Activated CD4-positive, alpha-beta T cell treated with anti-CD3 and anti-CD28 coated beads for 1 hour (primary cell): Measurements from ENCODE around the gene TPPP.
A peak's percentile ranks its signal among the peaks of the same experiment; 100 is the strongest.
"Not testable (repeated sequence)": the region's sequence is repeated elsewhere in the genome, so short reads cannot be mapped to it uniquely, and the experiment has no call there.

Experiments
- DNase-seq: peaks from one replicate; pipeline ENCODE4 v3.0.0-alpha.2; 2020

The TPPP gene

GRCh38 chr5:693271-694041 is at the start of gene TPPP:
TSS of gene TPPP (minus strand) at chr5:693352. CDS start at chr5:678060, 15,292 bp downstream.
- DNase-seq, result peak; percentile 69

- DNase-seq, result not testable (repeated sequence)
These were observed 49.1 kb upstream of the TPPP start for GRCh38 chr5:742276-742675.

- DNase-seq, result not testable (repeated sequence)
These were observed 41.0 kb upstream of the TPPP start for GRCh38 chr5:734145-734544.

- DNase-seq, result not testable (repeated sequence)
These were observed 39.8 kb upstream of the TPPP start for GRCh38 chr5:732754-733454.

GRCh38 chr5:729225-729624 is 36.1 kb upstream of the TPPP start:
- DNase-seq, result not testable (repeated sequence)

GRCh38 chr5:727087-727486 is 33.9 kb upstream of the TPPP start:
- DNase-seq, result not testable (repeated sequence)

- DNase-seq, result not testable (repeated sequence)
These were observed 30.7 kb upstream of the TPPP start for GRCh38 chr5:723865-724264.

GRCh38 chr5:723309-723708 is 30.2 kb upstream of the TPPP start:
- DNase-seq, result not testable (repeated sequence)

- not testable (repeated sequence) for DNase-seq
These were observed 26.2 kb upstream of the TPPP start for GRCh38 chr5:719379-719778.

GRCh38 chr5:717143-717542 is 24.0 kb upstream of the TPPP start:
- no peak for DNase-seq

GRCh38 chr5:716740-717139 is 23.6 kb upstream of the TPPP start:
- not testable (repeated sequence) for DNase-seq

- DNase-seq, result not testable (repeated sequence)
These were observed 22.5 kb upstream of the TPPP start for GRCh38 chr5:715636-716035.

GRCh38 chr5:714215-715118 is 21.3 kb upstream of the TPPP start:
- DNase-seq, result not testable (repeated sequence)

GRCh38 chr5:713686-714085 is 20.5 kb upstream of the TPPP start:
- not testable (repeated sequence) for DNase-seq

GRCh38 chr5:708848-709517 is 15.8 kb upstream of the TPPP start:
- DNase-seq, result not testable (repeated sequence)

GRCh38 chr5:708374-708773 is 15.2 kb upstream of the TPPP start:
- not testable (repeated sequence) for DNase-seq

- not testable (repeated sequence) for DNase-seq
These were observed 13.0 kb upstream of the TPPP start for GRCh38 chr5:706127-706526.

GRCh38 chr5:696753-697702 is 3.9 kb upstream of the TPPP start:
- DNase-seq, result not testable (repeated sequence)

GRCh38 chr5:696191-696590 is 3.0 kb upstream of the TPPP start:
- DNase-seq, result not testable (repeated sequence)

- not testable (repeated sequence) for DNase-seq
These were observed 2.3 kb upstream of the TPPP start for GRCh38 chr5:695475-695874.

- DNase-seq, result not testable (repeated sequence)
These were observed 885 bp upstream of the TPPP start for GRCh38 chr5:694042-694431.
